ENCODE data around the gene FOXC1. TPM values are rescaled to one million over a fixed set of nuclear protein-coding genes. Genes with fewer than 3 reads are reported as not detected.

FOXC1 gene
- total and polyA plus RNA-seq, 2 of the 13 experiments (the other 11 are each of a cell fraction or from before 2014, with no cell fraction given), result 0.44 to 0.55 TPM

- DNase-seq (ENCODE audit: low spot score) (no peak), ATAC-seq (peak; percentile 27; the same call in 2 of the 3 replicates), FAIRE-seq (no peak)
- BruUV-seq (replicated peaks), result no TSS peak
- intact Hi-C loops (cut with micrococcal nuclease; ENCODE audit: unreplicated experiment), result no loop called here
- in situ Hi-C loops (cut with HindIII; ENCODE audit: extremely low pct_ligation_motif_present, low pct_unique_long_range_greater_than_20kb), result no loop called here
- Histone ChIP-seq H2AFZ (ENCODE audit: low read length) (no peak overlapping the region), H3K36me3 (replicated peaks in 1 of 2; ENCODE audit: control insufficient read depth in 1 of 2, insufficient read depth in 2 of 2, low read length in 2 of 2) (peaks cover 1 to 28% of the 10 kb centered on the region in 2 experiments; a peak in 3 of 5 replicates), H3K9me3 (ENCODE audit: low read length) (no peaks in the 10 kb centered on the region), H3K27me3 (ENCODE audit: control insufficient read depth in 1 of 2, insufficient read depth in 2 of 2, low read length in 2 of 2) (no peaks in the 10 kb centered on the region), H3K4me2 (ENCODE audit: low read depth, low read length) (no peak overlapping the region), H4K20me1 (ENCODE audit: insufficient read depth, low read length) (no peaks in the 10 kb centered on the region; the same call in 1 of the 2 replicates), H3K79me2 (ENCODE audit: insufficient read depth, low read length) (no peaks in the 10 kb centered on the region), H3K27ac (ENCODE audit: extremely low read length, insufficient read depth, low read length) (no peak overlapping the region), H3K9ac (ENCODE audit: insufficient read depth, low read depth, low read length) (no peak overlapping the region), H3K4me3 (replicated peaks in 1 of 3; ENCODE audit: insufficient read depth in 1 of 3, low read depth in 2 of 3, low read length in 3 of 3) (no peak overlapping the region), H3K4me1 (ENCODE audit: insufficient read depth, low read length) (no peaks in the 10 kb centered on the region)
- CTCF ChIA-PET (ENCODE audit: low intra/inter-chr PET ratio, low total read pairs), result no interaction called here
- 97% methylated on average over 4 of the region's 4 CpGs for WGBS (ENCODE audit: low lambda C conversion rate)
- POLR2A ChIA-PET, result no interaction called here
- no peak for TF ChIP-seq MED8 (CRISPR knock-in tag; IDR thresholded peaks at IDR 0.05; ENCODE audit: insufficient replicate concordance)
- no peak for TF ChIP-seq SRSF1 (optimal IDR thresholded peaks at IDR 0.05; ENCODE audit: low read depth, low read length)
- no peak for TF ChIP-seq PRMT3 (CRISPR knock-in tag; IDR thresholded peaks at IDR 0.05; ENCODE audit: borderline replicate concordance, low read depth)
- no peak for TF ChIP-seq SP5 (CRISPR knock-in tag; IDR thresholded peaks at IDR 0.05; ENCODE audit: borderline replicate concordance, low read depth)
- TF ChIP-seq ZNF850 (CRISPR knock-in tag; conservative IDR thresholded peaks at IDR 0.05), result no peak
- TF ChIP-seq MAFK (conservative IDR thresholded peaks at IDR 0.05 in 1 of 2, IDR thresholded peaks at IDR 0.05 in 1 of 2; ENCODE audit: low read length in 2 of 2), result no peak
- no peak for TF ChIP-seq FOXC1 (CRISPR knock-in tag; IDR thresholded peaks at IDR 0.05; ENCODE audit: borderline replicate concordance)
- no peak for TF ChIP-seq AFF4 (CRISPR knock-in tag; IDR thresholded peaks at IDR 0.05)
- TF ChIP-seq ARNT2 (CRISPR knock-in tag; IDR thresholded peaks at IDR 0.05; ENCODE audit: low read depth), result no peak
- no peak for TF ChIP-seq NONO (IDR thresholded peaks at IDR 0.05)
- TF ChIP-seq NONO (CRISPR knock-in tag; conservative IDR thresholded peaks at IDR 0.05), result no peak
- no peak for TF ChIP-seq NFYC (CRISPR knock-in tag; IDR thresholded peaks at IDR 0.05)
- TF ChIP-seq ZNF281 (CRISPR knock-in tag; IDR thresholded peaks at IDR 0.05; ENCODE audit: borderline replicate concordance), result no peak
- no peak for TF ChIP-seq ZNF136 (CRISPR knock-in tag; IDR thresholded peaks at IDR 0.05; ENCODE audit: low read depth)
- no peak for TF ChIP-seq ZNF512B (CRISPR knock-in tag; IDR thresholded peaks at IDR 0.05; ENCODE audit: borderline replicate concordance)
- no peak for TF ChIP-seq BHLHE40 (IDR thresholded peaks at IDR 0.05; ENCODE audit: low read length)
These were observed 24.4 kb downstream of the FOXC1 start for GRCh38 chr6:1634081-1634480.

Data from HepG2 (cell line).